ENCODE data around the gene KBTBD7. TPM values are rescaled to one million over a fixed set of nuclear protein-coding genes. Genes with fewer than 3 reads are reported as not detected.

KBTBD7 gene
- total and polyA plus RNA-seq, 2 donors from 2014 or later = 4.3 to 8.4 TPM

DNA sequence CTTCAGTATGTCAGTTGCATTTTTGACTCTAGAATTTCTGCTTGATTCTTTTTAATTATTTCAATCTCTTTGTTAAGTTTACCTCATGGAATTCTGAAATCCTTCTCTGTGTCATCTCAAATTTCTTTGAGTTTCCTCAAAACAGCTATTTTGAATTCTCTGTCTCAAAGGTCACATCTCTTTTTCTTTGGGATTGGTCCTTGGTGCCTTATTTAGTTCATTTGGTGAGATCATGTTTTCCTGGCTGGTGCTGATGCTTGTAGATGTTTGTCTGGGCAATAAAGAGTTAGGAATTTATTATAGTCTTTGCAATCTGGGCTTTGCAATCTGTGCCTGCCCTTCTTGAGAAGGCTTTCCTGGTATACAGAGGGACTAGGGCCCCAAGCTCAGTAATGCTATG is 18.5 kb upstream of the KBTBD7 start:
- Histone ChIP-seq H3K9me3 (ENCODE audit: control insufficient read depth in 2 of 3, insufficient read depth in 1 of 3, low read length in 3 of 3) (peaks cover 0 to 3% (median 0%) of the 10 kb centered on the region in 3 donors), H3K4me3 (ENCODE audit: low read length in 3 of 3) (no peak overlapping the region), H3K36me3 (ENCODE audit: control insufficient read depth in 2 of 3, insufficient read depth in 3 of 3, low read length in 3 of 3) (no peaks in the 10 kb centered on the region), H3K27me3 (ENCODE audit: control insufficient read depth, insufficient read depth, low read length) (no peaks in the 10 kb centered on the region), H3K9ac (ENCODE audit: low read length in 3 of 3) (no peak overlapping the region), H3K4me1 (ENCODE audit: control insufficient read depth in 2 of 3, insufficient read depth in 2 of 3, low read depth in 1 of 3, low read length in 3 of 3) (no peaks in the 10 kb centered on the region), H3K27ac (ENCODE audit: low read depth in 2 of 2, low read length in 2 of 2) (no peak overlapping the region)
- FAIRE-seq = no peak
- DNase-seq = no peak
- intact Hi-C loops (cut with DNase I) = no loop called here
- TF ChIP-seq, protein P1, sequence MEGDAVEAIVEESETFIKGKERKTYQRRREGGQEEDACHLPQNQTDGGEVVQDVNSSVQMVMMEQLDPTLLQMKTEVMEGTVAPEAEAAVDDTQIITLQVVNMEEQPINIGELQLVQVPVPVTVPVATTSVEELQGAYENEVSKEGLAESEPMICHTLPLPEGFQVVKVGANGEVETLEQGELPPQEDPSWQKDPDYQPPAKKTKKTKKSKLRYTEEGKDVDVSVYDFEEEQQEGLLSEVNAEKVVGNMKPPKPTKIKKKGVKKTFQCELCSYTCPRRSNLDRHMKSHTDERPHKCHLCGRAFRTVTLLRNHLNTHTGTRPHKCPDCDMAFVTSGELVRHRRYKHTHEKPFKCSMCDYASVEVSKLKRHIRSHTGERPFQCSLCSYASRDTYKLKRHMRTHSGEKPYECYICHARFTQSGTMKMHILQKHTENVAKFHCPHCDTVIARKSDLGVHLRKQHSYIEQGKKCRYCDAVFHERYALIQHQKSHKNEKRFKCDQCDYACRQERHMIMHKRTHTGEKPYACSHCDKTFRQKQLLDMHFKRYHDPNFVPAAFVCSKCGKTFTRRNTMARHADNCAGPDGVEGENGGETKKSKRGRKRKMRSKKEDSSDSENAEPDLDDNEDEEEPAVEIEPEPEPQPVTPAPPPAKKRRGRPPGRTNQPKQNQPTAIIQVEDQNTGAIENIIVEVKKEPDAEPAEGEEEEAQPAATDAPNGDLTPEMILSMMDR (IDR thresholded peaks at IDR 0.05; ENCODE audit: borderline replicate concordance, extremely low read depth, insufficient read depth) = no peak

DNA sequence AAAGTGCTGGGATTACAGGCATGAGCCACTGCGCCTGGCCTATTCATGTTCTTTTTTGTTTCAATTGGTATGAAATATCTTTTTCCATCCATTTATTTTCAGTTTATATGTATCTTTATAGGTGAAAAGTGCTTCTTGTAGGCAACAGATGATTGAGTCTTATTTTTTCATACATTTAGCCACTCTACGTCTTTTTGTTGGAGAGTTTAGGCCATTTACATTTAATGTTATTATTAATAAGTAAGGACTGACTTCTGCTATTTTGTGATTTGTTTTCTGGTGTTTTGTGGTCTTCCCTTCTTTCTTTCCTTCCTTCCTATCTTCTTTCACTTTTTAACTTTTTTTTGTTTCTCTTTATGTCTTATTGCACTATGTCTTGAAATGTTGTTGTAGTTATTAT is 16.7 kb upstream of the KBTBD7 start:
- H3K9me3 ChIP-seq (ENCODE audit: control insufficient read depth in 2 of 3, insufficient read depth in 1 of 3, low read length in 3 of 3) = peaks cover 0 to 3% (median 0%) of the 10 kb centered on the region in 3 donors
- no peaks in the 10 kb centered on the region for H3K36me3 ChIP-seq (ENCODE audit: control insufficient read depth in 2 of 3, insufficient read depth in 3 of 3, low read length in 3 of 3)
- intact Hi-C loops (cut with DNase I) = no loop called here
- H3K27ac ChIP-seq (ENCODE audit: low read depth in 2 of 2, low read length in 2 of 2) = no peak overlapping the region
- H3K27me3 ChIP-seq (ENCODE audit: control insufficient read depth, insufficient read depth, low read length) = no peaks in the 10 kb centered on the region
- no peaks in the 10 kb centered on the region for H3K4me1 ChIP-seq (ENCODE audit: control insufficient read depth in 2 of 3, insufficient read depth in 2 of 3, low read depth in 1 of 3, low read length in 3 of 3)
- no peak overlapping the region for H3K4me3 ChIP-seq (ENCODE audit: low read length in 3 of 3)
- FAIRE-seq = no peak
- TF ChIP-seq, protein P1 (IDR thresholded peaks at IDR 0.05; ENCODE audit: borderline replicate concordance, extremely low read depth, insufficient read depth) = no peak
- DNase-seq = no peak
- no peak overlapping the region for H3K9ac ChIP-seq (ENCODE audit: low read length in 3 of 3)

DNA sequence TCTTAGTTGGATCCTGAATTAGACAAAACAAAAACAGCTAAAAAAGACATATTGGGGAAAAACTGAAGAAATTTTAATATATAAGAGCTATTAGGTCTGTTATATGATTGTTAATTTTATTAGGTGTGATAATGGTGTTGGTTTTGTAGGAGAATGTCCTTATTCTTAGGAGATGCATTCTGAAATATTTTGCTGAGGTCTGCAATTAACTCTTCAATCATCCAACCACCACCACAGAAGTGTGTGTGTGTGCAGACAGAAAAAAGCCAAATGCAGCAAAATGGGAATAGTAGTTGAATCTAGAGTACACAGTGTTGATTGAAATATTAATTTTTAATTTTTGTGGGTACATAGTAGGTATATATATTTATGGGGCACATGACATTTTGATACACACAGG is 12.1 kb upstream of the KBTBD7 start:
- intact Hi-C loops (cut with DNase I) = no loop called here
- FAIRE-seq = no peak
- Histone ChIP-seq H3K4me3 (ENCODE audit: low read length in 3 of 3) (no peak overlapping the region), H3K9ac (ENCODE audit: low read length in 3 of 3) (no peak overlapping the region), H3K9me3 (ENCODE audit: control insufficient read depth in 2 of 3, insufficient read depth in 1 of 3, low read length in 3 of 3) (peaks cover 0 to 3% (median 0%) of the 10 kb centered on the region in 3 donors), H3K4me1 (ENCODE audit: control insufficient read depth in 2 of 3, insufficient read depth in 2 of 3, low read depth in 1 of 3, low read length in 3 of 3) (no peaks in the 10 kb centered on the region), H3K27me3 (ENCODE audit: control insufficient read depth, insufficient read depth, low read length) (no peaks in the 10 kb centered on the region), H3K36me3 (ENCODE audit: control insufficient read depth in 2 of 3, insufficient read depth in 3 of 3, low read length in 3 of 3) (no peaks in the 10 kb centered on the region), H3K27ac (ENCODE audit: low read depth in 2 of 2, low read length in 2 of 2) (no peak overlapping the region)
- DNase-seq = no peak
- TF ChIP-seq, protein P1 (IDR thresholded peaks at IDR 0.05; ENCODE audit: borderline replicate concordance, extremely low read depth, insufficient read depth) = no peak

DNA sequence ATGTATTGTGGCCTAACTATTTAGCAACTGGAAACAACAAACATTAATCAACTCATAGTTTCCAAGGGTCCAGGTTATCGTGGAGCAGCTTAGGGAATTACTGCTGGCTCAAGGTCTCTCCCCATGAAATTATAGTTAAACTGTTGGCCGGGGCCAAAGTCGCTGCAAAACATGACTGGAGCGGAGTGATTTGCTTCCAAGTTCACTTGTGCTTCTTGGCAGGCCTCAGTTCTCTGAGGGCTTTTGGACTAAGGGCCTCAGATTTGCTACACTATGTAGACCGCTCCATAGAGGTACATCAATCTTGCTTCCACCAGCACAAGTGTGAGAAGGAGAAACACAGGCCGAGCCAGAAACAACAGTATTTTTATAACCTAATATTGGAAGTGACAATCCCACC is 9.4 kb upstream of the KBTBD7 start:
- intact Hi-C loops (cut with DNase I) = no loop called here
- DNase-seq (peak in 3 of 5 donors; percentile 24 to 82 (median 39)), FAIRE-seq (no peak)
- no peaks in the 10 kb centered on the region for H3K36me3 ChIP-seq (ENCODE audit: control insufficient read depth in 2 of 3, insufficient read depth in 3 of 3, low read length in 3 of 3)
- H3K4me1 ChIP-seq (ENCODE audit: control insufficient read depth in 2 of 3, insufficient read depth in 2 of 3, low read depth in 1 of 3, low read length in 3 of 3) = no peaks in the 10 kb centered on the region
- no peak overlapping the region for H3K4me3 ChIP-seq (ENCODE audit: low read length in 3 of 3)
- H3K9ac ChIP-seq (ENCODE audit: low read length in 3 of 3) = no peak overlapping the region
- TF ChIP-seq, protein P1 (IDR thresholded peaks at IDR 0.05; ENCODE audit: borderline replicate concordance, extremely low read depth, insufficient read depth) = no peak
- no peak overlapping the region for H3K27ac ChIP-seq (ENCODE audit: low read depth in 2 of 2, low read length in 2 of 2)
- H3K27me3 ChIP-seq (ENCODE audit: control insufficient read depth, insufficient read depth, low read length) = no peaks in the 10 kb centered on the region
- H3K9me3 ChIP-seq (ENCODE audit: control insufficient read depth in 2 of 3, insufficient read depth in 1 of 3, low read length in 3 of 3) = no peaks in the 10 kb centered on the region

Measured in kidney (tissue), 14 donors.